Upper lobe of left lung (tissue), 6 donors: ENCODE data around the gene FAM43A. TPM values are rescaled to one million over a fixed set of nuclear protein-coding genes. Genes with fewer than 3 reads are reported as not detected.
A peak's percentile ranks its signal among the peaks of the same experiment; 100 is the strongest.

ENCODE experiments used
- ATAC-seq, 2 donors: fragments of 200-7000 bp; cut with Tn5 transposase; one replicate each; pipeline ENCODE4 v1.9.1; 2022; ENCODE audit warnings: mild to moderate bottlenecking in 2 of 2, moderate library complexity in 2 of 2; ENCODE audit not compliant: low FRiP score in 2 of 2
- DNase-seq, 2 donors: peaks; one replicate each; pipeline ENCODE4 v3.0.0-alpha.2; 2019 to 2020
- H3K27ac ChIP-seq, 4 donors: fragments of 200-600 bp; sonication (generic); one replicate each; pipeline ENCODE4 v1.5.1; 2016 to 2019
- H3K27me3 ChIP-seq, 4 donors: fragments of 200-600 bp; sonication (generic); one replicate each; pipeline ENCODE4 v1.5.1; 2017 to 2019
- H3K36me3 ChIP-seq, 4 donors: fragments of 200-600 bp; sonication (generic); one replicate each; pipeline ENCODE4 v1.5.1; 2016 to 2019
- H3K4me1 ChIP-seq, 4 donors: fragments of 200-600 bp; sonication (generic); one replicate each; pipeline ENCODE4 v1.5.1; 2018 to 2019
- H3K4me3 ChIP-seq, 4 donors: fragments of 200-600 bp; sonication (generic); one replicate each; pipeline ENCODE4 v1.5.1; 2017 to 2019; ENCODE audit warnings: mild to moderate bottlenecking in 2 of 4, moderate library complexity in 1 of 4
- H3K9me3 ChIP-seq, 4 donors: fragments of 200-600 bp; sonication (generic); one replicate each; pipeline ENCODE4 v1.5.1; 2018 to 2019
- CTCF ChIP-seq, 6 experiments: fragments of 450-650 bp in 4 of 6; fragments of 200-600 bp in 2 of 6; sonication (generic) in 2 of 6; IDR thresholded peaks; one replicate each; pipeline ENCODE4 v1.5.1; 2016 to 2019; ENCODE audit warnings: antibody characterized with exemption in 6 of 6
- EP300 ChIP-seq, 4 donors: sonication (generic); formaldehyde crosslinking; IDR thresholded peaks; one replicate each; pipeline ENCODE4 v1.5.1; 2017; ENCODE audit warnings: antibody characterized with exemption in 4 of 4, control low read depth in 2 of 4
- POLR2A ChIP-seq, 4 donors: fragments of 450-650 bp; IDR thresholded peaks; one replicate each; pipeline ENCODE4 v1.5.1; 2016 to 2017; ENCODE audit warnings: antibody characterized with exemption in 4 of 4, mild to moderate bottlenecking in 2 of 4
- POLR2AphosphoS5 ChIP-seq, 2 donors: sonication (generic); formaldehyde crosslinking; IDR thresholded peaks; one replicate each; pipeline ENCODE4 v1.5.1; 2017; ENCODE audit warnings: antibody characterized with exemption in 2 of 2
- WGBS, 2 donors: methylation state at CpG; one replicate each; pipeline ENCODE4 v1.1.5; 2017 to 2018; 5-methylcytosine and 5-hydroxymethylcytosine counted together
- total RNA-seq, 6 donors: library from RNA; depleted of rRNA in 4 of 6; stranded (reverse); fragments of >200 nt in 4 of 6; gene quantifications; one replicate each; pipeline versions ENCODE4 v1.1.0 to v1.2.1, GENCODE V29; 2016 to 2021
- donor health status: DM: no; HTN: no; CAD: no; lungs with moderate emphysema.
- donor health status: DM: no; HTN: yes; CAD: no; lungs with severe emphysema.

FAM43A gene
- total RNA-seq, 6 donors from 2014 or later: 7.6 to 32.3 (median 14.4) TPM

GRCh38 chr3:194686816-194687637, 1.3 kb downstream of the FAM43A start:
- Histone ChIP-seq H3K9me3 (no peaks in the 10 kb centered on the region), H3K36me3 (no peaks in the 10 kb centered on the region), H3K27me3 (no peaks in the 10 kb centered on the region), H3K4me1 (peaks cover 44 to 67% (median 62%) of the 10 kb centered on the region in 4 donors), H3K27ac (peak overlapping the region; percentile 83 to 89 (median 86)), H3K4me3 (peak overlapping the region; percentile 68 to 75 (median 70))
- no peak for TF ChIP-seq POLR2A (IDR thresholded peaks at IDR 0.05)
- TF ChIP-seq POLR2AphosphoS5 (IDR thresholded peaks at IDR 0.05): no peak
- no peak for TF ChIP-seq EP300 (IDR thresholded peaks at IDR 0.05)
- ATAC-seq (peak in 1 of 2 donors; percentile 54), DNase-seq (peak; percentile 22 to 92)
- 3% methylated on average over 42 of the region's 86 CpGs; no CpG with 5 or more reads in 1 of the 2 donors for WGBS, 2 donors

GRCh38 chr3:194687638-194688199, 2.0 kb downstream of the FAM43A start:
- WGBS, 2 donors: 2% methylated on average over 13 to 37 of the region's 57 CpGs
- peak; percentile 88 to 94 for DNase-seq
- TF ChIP-seq POLR2A (IDR thresholded peaks at IDR 0.05) (peak in 1 of 4 donors; percentile 55), EP300 (IDR thresholded peaks at IDR 0.05) (no peak), POLR2AphosphoS5 (IDR thresholded peaks at IDR 0.05) (peak in 1 of 2 donors; percentile 59), CTCF (IDR thresholded peaks at IDR 0.05) (peak in 5 of 6 experiments; percentile 52 to 77 (median 63))
- peak in 1 of 2 donors; percentile 56 for ATAC-seq
- Histone ChIP-seq H3K27ac (peak overlapping the region; percentile 83 to 89 (median 86)), H3K4me3 (peak overlapping the region; percentile 68 to 75 (median 70)), H3K36me3 (no peaks in the 10 kb centered on the region), H3K4me1 (peaks cover 44 to 61% (median 58%) of the 10 kb centered on the region in 4 donors), H3K9me3 (no peaks in the 10 kb centered on the region), H3K27me3 (no peaks in the 10 kb centered on the region)

- ATAC-seq (peak in 1 of 2 donors; percentile 45), DNase-seq (peak in 1 of 2 donors; percentile 47)
- peak overlapping the region; percentile 68 to 75 (median 70) for H3K4me3 ChIP-seq
- H3K4me1 ChIP-seq: peaks cover 38 to 57% (median 53%) of the 10 kb centered on the region in 4 donors
- no peaks in the 10 kb centered on the region for H3K36me3 ChIP-seq
- TF ChIP-seq CTCF (IDR thresholded peaks at IDR 0.05) (no peak), POLR2AphosphoS5 (IDR thresholded peaks at IDR 0.05) (peak in 1 of 2 donors; percentile 51)
- no peaks in the 10 kb centered on the region for H3K9me3 ChIP-seq
- WGBS, 2 donors: 9 to 11% methylated on average over 12 to 15 of the region's 16 CpGs
- peak overlapping the region; percentile 83 to 89 (median 86) for H3K27ac ChIP-seq
- H3K27me3 ChIP-seq: no peaks in the 10 kb centered on the region
Measured at GRCh38 chr3:194688200-194688740, 2.6 kb downstream of the FAM43A start.

- Histone ChIP-seq H3K27me3 (no peaks in the 10 kb centered on the region), H3K4me1 (peaks cover 38 to 57% (median 52%) of the 10 kb centered on the region in 4 donors), H3K4me3 (peak overlapping the region in 2 of 4 donors; percentile 14 to 75), H3K36me3 (no peaks in the 10 kb centered on the region), H3K27ac (peak overlapping the region; percentile 41 to 86 (median 67)), H3K9me3 (no peaks in the 10 kb centered on the region)
- ATAC-seq: no peak
- TF ChIP-seq POLR2AphosphoS5 (IDR thresholded peaks at IDR 0.05): no peak
- no peak for TF ChIP-seq EP300 (IDR thresholded peaks at IDR 0.05)
- TF ChIP-seq POLR2A (IDR thresholded peaks at IDR 0.05): no peak
- no peak for TF ChIP-seq CTCF (IDR thresholded peaks at IDR 0.05)
- WGBS, 2 donors: 63 to 67% methylated on average over 6 of the region's 6 CpGs
- no peak for DNase-seq
Measured at GRCh38 chr3:194688946-194689345, 3.3 kb downstream of the FAM43A start.

- ATAC-seq: peak in 1 of 2 donors; percentile 27
- Histone ChIP-seq H3K27me3 (no peaks in the 10 kb centered on the region), H3K27ac (peak overlapping the region; percentile 41 to 86 (median 67)), H3K9me3 (no peaks in the 10 kb centered on the region), H3K36me3 (no peaks in the 10 kb centered on the region), H3K4me3 (peak overlapping the region in 2 of 4 donors; percentile 4 to 14), H3K4me1 (peaks cover 38 to 57% (median 52%) of the 10 kb centered on the region in 4 donors)
- TF ChIP-seq POLR2AphosphoS5 (IDR thresholded peaks at IDR 0.05): peak in 1 of 2 donors; percentile 65
- no peak for TF ChIP-seq POLR2A (IDR thresholded peaks at IDR 0.05)
- no peak for DNase-seq
- WGBS, 2 donors: 18 to 35% methylated on average over 9 of the region's 9 CpGs
Measured at GRCh38 chr3:194689493-194689944, 3.8 kb downstream of the FAM43A start.
